B cell (primary cell): Measurements from ENCODE around the gene RUNDC3A. TPM values are rescaled to one million over a fixed set of nuclear protein-coding genes. Genes with fewer than 3 reads are reported as not detected.
A peak's percentile ranks its signal among the peaks of the same experiment; 100 is the strongest.
"Not testable (repeated sequence)": the region's sequence is repeated elsewhere in the genome, so short reads cannot be mapped to it uniquely, and the experiment has no call there.

Experiments used
- ATAC-seq: fragments of 200-7000 bp; cut with Tn5 transposase; one replicate; pipeline ENCODE4 v1.10.0; 2021; ENCODE audit warnings: low read depth, mild to moderate bottlenecking, moderate number of reproducible peaks, moderate library complexity
- CTCF ChIA-PET: fragments of 350-600 bp; sonication (Branson Sonifier 250); formaldehyde crosslinking; loops from one replicate; lab custom pipeline; 2021; ENCODE audit warnings: antibody characterized with exemption, inconsistent platforms; lab: Charles Lee
- POLR2A ChIA-PET: fragments of 350-600 bp; sonication (Branson Sonifier 250); formaldehyde crosslinking; loops from one replicate; lab custom pipeline; 2021; ENCODE audit warnings: antibody characterized with exemption; lab: Charles Lee
- DNase-seq: peaks from one replicate; pipeline ENCODE4 v3.0.0; 2013
- H2AFZ ChIP-seq: 2 replicates; pipeline ENCODE4 v1.6.1; 2012; ENCODE audit warnings: mild to moderate bottlenecking, low read depth, low read length; ENCODE audit not compliant: insufficient read depth, poor library complexity, severe bottlenecking
- H3K27ac ChIP-seq, 2 donors: 1 replicate in 1 of 2; 2 replicates in 1 of 2; pipeline ENCODE4 v1.5.1; 2012 to 2013; ENCODE audit warnings: low read length in 2 of 2, mild to moderate bottlenecking in 2 of 2, moderate library complexity in 1 of 2
- H3K27me3 ChIP-seq, 4 experiments: fragments of 200-600 bp in 1 of 4; sonication (generic) in 1 of 4; replicated peaks in 1 of 4; 1 replicate in 2 of 4; 2 replicates in 2 of 4; pipeline versions ENCODE4 v1.6.1 to v1.7.0; 2013 to 2016; ENCODE audit warnings: low read length in 3 of 4, mild to moderate bottlenecking in 2 of 4, mixed read lengths in 1 of 4, moderate library complexity in 1 of 4; ENCODE audit not compliant: insufficient read depth in 4 of 4, control insufficient read depth in 3 of 4; ENCODE audit errors: control extremely low read depth in 1 of 4
- H3K36me3 ChIP-seq, 2 experiments: replicated peaks in 1 of 2; 1 replicate in 1 of 2; 2 replicates in 1 of 2; pipeline versions ENCODE4 v1.6.1 to v1.7.1; 2013; ENCODE audit warnings: low read length in 1 of 2; ENCODE audit not compliant: insufficient read depth in 2 of 2, control insufficient read depth in 1 of 2; ENCODE audit errors: control extremely low read depth in 1 of 2, extremely low read depth in 1 of 2
- H3K4me1 ChIP-seq, 2 donors: fragments of 200-600 bp in 1 of 2; sonication (generic) in 1 of 2; 1 replicate in 1 of 2; 2 replicates in 1 of 2; pipeline versions ENCODE4 v1.5.1 to v1.6.1; 2013 to 2017; ENCODE audit warnings: low read length in 2 of 2; ENCODE audit not compliant: control insufficient read depth in 2 of 2, insufficient read depth in 2 of 2
- H3K4me2 ChIP-seq: replicated peaks from 2 replicates; pipeline ENCODE3; 2012; ENCODE audit warnings: mild to moderate bottlenecking, low read depth, low read length; ENCODE audit not compliant: poor library complexity, severe bottlenecking
- H3K4me3 ChIP-seq, 5 experiments: fragments of 200-600 bp in 1 of 5; sonication (generic) in 1 of 5; 1 replicate in 3 of 5; 2 replicates in 2 of 5; pipeline versions ENCODE4 v1.5.1 to v1.7.0; 2011 to 2016; ENCODE audit warnings: low read length in 4 of 5, mild to moderate bottlenecking in 4 of 5, low read depth in 2 of 5, control low read depth in 1 of 5, moderate library complexity in 1 of 5; ENCODE audit not compliant: insufficient read depth in 1 of 5; ENCODE audit errors: control extremely low read depth in 1 of 5, extremely low read depth in 1 of 5
- H3K79me2 ChIP-seq: fragments of 200-600 bp; sonication (generic); one replicate; pipeline ENCODE4 v1.6.0; 2016; ENCODE audit warnings: low read length; ENCODE audit not compliant: control insufficient read depth, insufficient read depth
- H3K9ac ChIP-seq: fragments of 200-600 bp; sonication (generic); 2 replicates; pipeline ENCODE4 v1.6.1; 2017; ENCODE audit warnings: mild to moderate bottlenecking, low read length, moderate library complexity
- H3K9me3 ChIP-seq, 3 donors: one replicate each; pipeline versions ENCODE4 v1.6.1 to v1.7.1; 2013; ENCODE audit warnings: low read length in 2 of 3; ENCODE audit not compliant: control insufficient read depth in 2 of 3, insufficient read depth in 1 of 3; ENCODE audit errors: control extremely low read depth in 1 of 3
- H4K20me1 ChIP-seq: 2 replicates; pipeline ENCODE4 v1.6.0; 2012; ENCODE audit warnings: mild to moderate bottlenecking, low read length; ENCODE audit not compliant: insufficient read depth, control insufficient read depth, poor library complexity, severe bottlenecking
- H3K27ac Mint-ChIP-seq: one replicate; pipeline ENCODE4 v1.8.0; 2021; ENCODE audit warnings: mixed read lengths
- H3K27me3 Mint-ChIP-seq: one replicate; pipeline ENCODE4 v1.8.0; 2021; ENCODE audit warnings: mixed read lengths
- H3K4me1 Mint-ChIP-seq: one replicate; pipeline ENCODE4 v1.8.0; 2021; ENCODE audit warnings: mixed read lengths
- H3K4me3 Mint-ChIP-seq: one replicate; pipeline ENCODE4 v1.8.0; 2021; ENCODE audit warnings: mixed read lengths
- H3K9me3 Mint-ChIP-seq: one replicate; pipeline ENCODE4 v1.8.0; 2022; ENCODE audit warnings: mixed read lengths; ENCODE audit not compliant: insufficient read depth
- CTCF ChIP-seq: fragments of 200-600 bp; IDR thresholded peaks from one replicate; pipeline ENCODE4 v1.8.0; 2022; ENCODE audit warnings: antibody characterized with exemption, mild to moderate bottlenecking
- EZH2 ChIP-seq: IDR thresholded peaks from 2 replicates; pipeline ENCODE4 v1.6.1; 2012; ENCODE audit warnings: borderline replicate concordance, low read depth, mild to moderate bottlenecking, moderate library complexity, low read length; ENCODE audit not compliant: insufficient read depth, poor library complexity, severe bottlenecking
- WGBS: methylation state at CpG from one replicate; pipeline ENCODE4 v1.1.5; 2013; ENCODE audit warnings: missing lambda C conversion rate; ENCODE audit not compliant: insufficient coverage; 5-methylcytosine and 5-hydroxymethylcytosine counted together
- intact Hi-C: fragments of 100-400 bp; cut with micrococcal nuclease; formaldehyde crosslinking; loops from one replicate; pipeline ENCODE4 v1.10.0; 2022
- polyA plus RNA-seq: library from polyadenylated mRNA; depleted of rRNA; stranded (reverse); fragments of >200 nt; gene quantifications from 2 replicates; pipeline ENCODE4 v1.2.3, GENCODE V29; 2012
- total RNA-seq, 2 donors: library from RNA; stranded (reverse); fragments of 120-200 nt in 1 of 2; gene quantifications; 1 replicate in 1 of 2; 2 replicates in 1 of 2; pipeline versions ENCODE4 v1.2.3 to v1.2.4, GENCODE V29; 2013 to 2022

Gene RUNDC3A
- total and polyA plus RNA-seq, 2 donors (not counting 1 experiment from before 2014, with no cell fraction given): 0.19 TPM; not detected in 1

GRCh38 chr17:44363613-44364159 lies 55.3 kb downstream of the RUNDC3A start, which contains the start of gene FAM171A2:
Gene FAM171A2, minus strand, starts transcription at chr17:44363853. Its CDS starts 139 bp downstream, at chr17:44363714.
- no peak for TF ChIP-seq EZH2
- peak; percentile 87 for TF ChIP-seq CTCF
- peaks cover 10 to 17% of the 10 kb centered on the region in 2 donors for H3K4me1 ChIP-seq
- peak within 1 kb of the TSS in 4 of 5 experiments; percentile 29 to 70 (median 56) for H3K4me3 ChIP-seq
- no peaks in the 10 kb centered on the region for H3K36me3 ChIP-seq
- H3K79me2 ChIP-seq: no peaks in the 10 kb centered on the region
- Mint-ChIP-seq H3K27ac (no peak within 1 kb of the TSS), H3K4me3 (peak within 1 kb of the TSS; percentile 88), H3K4me1 (peaks cover 9% of the 10 kb centered on the region), H3K27me3 (peaks cover 39% of the 10 kb centered on the region), H3K9me3 (no peaks in the 10 kb centered on the region)
- intact Hi-C loops: loop anchor here (1.0 kb wide), 2 partner anchors 9 to 18 kb away; partner anchors contain the start of gene GRN
- DNase-seq (peak; percentile 82), ATAC-seq (peak; percentile 91)
- H2AFZ ChIP-seq: peak within 1 kb of the TSS; percentile 79
- peaks cover 0 to 35% (median 13%) of the 10 kb centered on the region in 4 experiments for H3K27me3 ChIP-seq
- peak within 1 kb of the TSS; percentile 100 for H3K4me2 ChIP-seq
- no peaks in the 10 kb centered on the region for H4K20me1 ChIP-seq
- peak within 1 kb of the TSS; percentile 69 for H3K9ac ChIP-seq
- H3K27ac ChIP-seq: no peak within 1 kb of the TSS
- under 1% methylated on average over 52 of the region's 63 CpGs for WGBS
- POLR2A ChIA-PET: interaction anchor here (0.6 to 0.9 kb wide), 4 partner anchors 13 to 33 kb away, joined by 3 to 5 read pairs (median 4); no protein-coding TSS in a partner anchor
- H3K9me3 ChIP-seq: no peaks in the 10 kb centered on the region
- CTCF ChIA-PET: interaction anchor here (0.6 to 6.2 kb wide), 17 partner anchors 8 to 284 kb away, joined by 3 to 52 read pairs (median 4); partner anchors contain the start of genes GRN, HDAC5 and TMUB2

- ChIA-PET CTCF (interaction anchor here (6.2 kb wide), 1 partner anchor 13 kb away, joined by 52 read pairs; no protein-coding TSS in a partner anchor), POLR2A (interaction anchor here (0.7 kb wide), 1 partner anchor 35 kb away, joined by 4 read pairs; no protein-coding TSS in a partner anchor)
- H3K4me1 Mint-ChIP-seq, H3K4me3 ChIP-seq, H3K4me2 ChIP-seq, H3K36me3 ChIP-seq, H2AFZ ChIP-seq, H3K79me2 ChIP-seq, H3K27ac Mint-ChIP-seq, ATAC-seq, H3K9me3 ChIP-seq, DNase-seq, H4K20me1 ChIP-seq, H3K9me3 Mint-ChIP-seq, H3K27ac ChIP-seq, H3K9ac ChIP-seq, intact Hi-C loops: not testable (repeated sequence)
- Histone ChIP-seq H3K27me3 (peaks cover 0 to 35% (median 13%) of the 10 kb centered on the region in 4 experiments), H3K4me1 (peaks cover 10 to 12% of the 10 kb centered on the region in 2 donors)
- Mint-ChIP-seq H3K27me3 (peaks cover 46% of the 10 kb centered on the region), H3K4me3 (peak overlapping the region; percentile 37)
- 88% methylated on average over 3 of the region's 5 CpGs for WGBS
Observed at GRCh38 chr17:44365051-44365450, 56.6 kb downstream of the RUNDC3A start.
